Tibial nerve (tissue), 4 donors: ENCODE measurements around the gene CDCA5. TPM values are rescaled to one million over a fixed set of nuclear protein-coding genes. Genes with fewer than 3 reads are reported as not detected.

Experiments
- DNase-seq, 2 donors: peaks; one replicate each; pipeline ENCODE4 v3.0.0-alpha.2; 2019; ENCODE audit warnings: low spot score in 2 of 2
- H3K27ac ChIP-seq, 4 donors: fragments of 200-600 bp; sonication (generic) in 3 of 4; one replicate each; pipeline ENCODE4 v1.5.1; 2017 to 2019; ENCODE audit warnings: mild to moderate bottlenecking in 1 of 4
- H3K27me3 ChIP-seq, 2 donors: fragments of 200-600 bp; sonication (generic) in 1 of 2; one replicate each; pipeline versions ENCODE4 v1.5.1 to v1.6.0; 2017 to 2019
- H3K36me3 ChIP-seq, 3 donors: fragments of 200-600 bp; sonication (generic); one replicate each; pipeline ENCODE4 v1.5.1; 2018 to 2019
- H3K4me1 ChIP-seq, 4 donors: fragments of 200-600 bp; sonication (generic) in 3 of 4; one replicate each; pipeline ENCODE4 v1.5.1; 2017 to 2019
- H3K4me3 ChIP-seq, 4 donors: fragments of 200-600 bp; sonication (generic) in 3 of 4; one replicate each; pipeline ENCODE4 v1.5.1; 2017 to 2019; ENCODE audit warnings: mild to moderate bottlenecking in 1 of 4, moderate library complexity in 1 of 4
- H3K9me3 ChIP-seq, 4 donors: fragments of 200-600 bp; sonication (generic) in 3 of 4; one replicate each; pipeline ENCODE4 v1.5.1; 2017 to 2019
- CTCF ChIP-seq, 5 experiments: fragments of 200-600 bp in 3 of 5; fragments of 450-650 bp in 2 of 5; sonication (generic) in 3 of 5; IDR thresholded peaks; one replicate each; pipeline ENCODE4 v1.5.1; 2016 to 2019; ENCODE audit warnings: antibody characterized with exemption in 5 of 5, mild to moderate bottlenecking in 3 of 5, moderate library complexity in 2 of 5
- EP300 ChIP-seq, 2 donors: sonication (generic); formaldehyde crosslinking; IDR thresholded peaks; one replicate each; pipeline ENCODE4 v1.6.1; 2017; ENCODE audit warnings: antibody characterized with exemption in 2 of 2, mild to moderate bottlenecking in 1 of 2
- POLR2A ChIP-seq, 2 donors: fragments of 450-650 bp; IDR thresholded peaks; one replicate each; pipeline ENCODE4 v1.6.1; 2017; ENCODE audit warnings: antibody characterized with exemption in 2 of 2, mild to moderate bottlenecking in 2 of 2, moderate library complexity in 2 of 2
- WGBS, 2 donors: methylation state at CpG; one replicate each; pipeline ENCODE4 v1.1.5; 2018; 5-methylcytosine and 5-hydroxymethylcytosine counted together
- total RNA-seq, 4 donors: library from RNA; depleted of rRNA; stranded (reverse); fragments of >200 nt; gene quantifications; one replicate each; pipeline ENCODE4 v1.1.0, GENCODE V29; 2016

The CDCA5 gene
- total RNA-seq, 4 donors from 2014 or later: 0.90 to 1.3 TPM; not detected in 2

- no peak overlapping the region for H3K27ac ChIP-seq
- H3K9me3 ChIP-seq: no peaks in the 10 kb centered on the region
- WGBS, 2 donors: 58 to 59% methylated on average over 3 of the region's 3 CpGs
- H3K4me3 ChIP-seq: no peak overlapping the region
- TF ChIP-seq EP300 (IDR thresholded peaks at IDR 0.05): no peak
- TF ChIP-seq POLR2A (IDR thresholded peaks at IDR 0.05): no peak
- TF ChIP-seq CTCF (IDR thresholded peaks at IDR 0.05): no peak
- no peak for DNase-seq
- peaks cover 0 to 41% (median 20%) of the 10 kb centered on the region in 4 donors for H3K4me1 ChIP-seq
- H3K27me3 ChIP-seq: no peaks in the 10 kb centered on the region
- H3K36me3 ChIP-seq: peaks cover 0 to 67% (median 51%) of the 10 kb centered on the region in 3 donors
These were observed 47.6 kb upstream of the CDCA5 start for GRCh38 chr11:65131417-65131776.

- Histone ChIP-seq H3K36me3 (peaks cover 0 to 72% (median 52%) of the 10 kb centered on the region in 3 donors), H3K4me3 (no peak overlapping the region), H3K9me3 (no peaks in the 10 kb centered on the region), H3K27ac (no peak overlapping the region), H3K27me3 (no peaks in the 10 kb centered on the region), H3K4me1 (peaks cover 0 to 38% (median 17%) of the 10 kb centered on the region in 4 donors)
- WGBS, 2 donors: 86 to 96% methylated on average over 9 to 19 of the region's 19 CpGs
- no peak for DNase-seq
- no peak for TF ChIP-seq POLR2A (IDR thresholded peaks at IDR 0.05)
- TF ChIP-seq CTCF (IDR thresholded peaks at IDR 0.05): no peak
These were observed 47.0 kb upstream of the CDCA5 start for GRCh38 chr11:65130631-65131416.

GRCh38 chr11:65129649-65130441, 46.0 kb upstream of the CDCA5 start:
- 85 to 86% methylated on average over 13 of the region's 13 CpGs for WGBS, 2 donors
- Histone ChIP-seq H3K9me3 (no peaks in the 10 kb centered on the region), H3K27ac (no peak overlapping the region), H3K36me3 (peaks cover 0 to 82% (median 55%) of the 10 kb centered on the region in 3 donors), H3K4me3 (no peak overlapping the region), H3K4me1 (peaks cover 0 to 31% (median 11%) of the 10 kb centered on the region in 4 donors), H3K27me3 (no peaks in the 10 kb centered on the region)
- TF ChIP-seq POLR2A (IDR thresholded peaks at IDR 0.05): no peak
- TF ChIP-seq EP300 (IDR thresholded peaks at IDR 0.05): no peak
- no peak for TF ChIP-seq CTCF (IDR thresholded peaks at IDR 0.05)
- DNase-seq: no peak

- no peak for DNase-seq
- Histone ChIP-seq H3K27ac (no peak overlapping the region), H3K4me3 (no peak overlapping the region), H3K4me1 (peaks cover 0 to 30% (median 10%) of the 10 kb centered on the region in 4 donors), H3K27me3 (no peaks in the 10 kb centered on the region), H3K36me3 (peaks cover 0 to 89% (median 56%) of the 10 kb centered on the region in 3 donors), H3K9me3 (no peaks in the 10 kb centered on the region)
- TF ChIP-seq EP300 (IDR thresholded peaks at IDR 0.05): no peak
- no peak for TF ChIP-seq CTCF (IDR thresholded peaks at IDR 0.05)
- no peak for TF ChIP-seq POLR2A (IDR thresholded peaks at IDR 0.05)
- WGBS, 2 donors: 77 to 80% methylated on average over 15 of the region's 15 CpGs
These were observed 44.6 kb upstream of the CDCA5 start for GRCh38 chr11:65128182-65129145.
